NCI-H128 (cell line): ENCODE results near the gene PTPRE.

Experiments used
- DNase-seq: peaks from one replicate; lab custom pipeline; 2025; ENCODE audit not compliant: unreplicated experiment; lab: John Stamatoyannopoulos, UW

PTPRE gene

DNA sequence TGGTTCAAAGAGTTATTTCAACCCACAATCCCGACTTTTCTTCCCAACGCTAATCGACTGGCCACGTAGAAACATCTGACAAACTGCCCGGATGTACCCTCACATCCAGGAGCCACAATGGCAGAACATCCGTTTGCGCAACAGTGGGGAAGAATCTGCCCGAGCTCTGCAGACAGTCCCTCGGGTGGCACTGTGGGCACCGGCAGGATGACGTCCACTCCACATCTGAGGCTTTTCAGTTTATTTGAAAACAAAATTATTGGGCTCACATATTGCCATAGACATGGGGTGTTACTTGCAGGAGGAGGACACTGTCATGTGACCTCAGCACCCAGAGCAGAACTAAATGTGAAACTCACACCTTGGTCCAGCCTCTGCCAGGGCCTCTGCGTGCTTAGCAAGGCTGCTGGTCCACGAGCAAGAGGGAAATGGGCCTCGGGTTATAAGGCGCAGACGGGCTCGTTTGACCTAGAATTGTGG, 135.3 kb downstream of the PTPRE start:
- no peak for DNase-seq

DNA sequence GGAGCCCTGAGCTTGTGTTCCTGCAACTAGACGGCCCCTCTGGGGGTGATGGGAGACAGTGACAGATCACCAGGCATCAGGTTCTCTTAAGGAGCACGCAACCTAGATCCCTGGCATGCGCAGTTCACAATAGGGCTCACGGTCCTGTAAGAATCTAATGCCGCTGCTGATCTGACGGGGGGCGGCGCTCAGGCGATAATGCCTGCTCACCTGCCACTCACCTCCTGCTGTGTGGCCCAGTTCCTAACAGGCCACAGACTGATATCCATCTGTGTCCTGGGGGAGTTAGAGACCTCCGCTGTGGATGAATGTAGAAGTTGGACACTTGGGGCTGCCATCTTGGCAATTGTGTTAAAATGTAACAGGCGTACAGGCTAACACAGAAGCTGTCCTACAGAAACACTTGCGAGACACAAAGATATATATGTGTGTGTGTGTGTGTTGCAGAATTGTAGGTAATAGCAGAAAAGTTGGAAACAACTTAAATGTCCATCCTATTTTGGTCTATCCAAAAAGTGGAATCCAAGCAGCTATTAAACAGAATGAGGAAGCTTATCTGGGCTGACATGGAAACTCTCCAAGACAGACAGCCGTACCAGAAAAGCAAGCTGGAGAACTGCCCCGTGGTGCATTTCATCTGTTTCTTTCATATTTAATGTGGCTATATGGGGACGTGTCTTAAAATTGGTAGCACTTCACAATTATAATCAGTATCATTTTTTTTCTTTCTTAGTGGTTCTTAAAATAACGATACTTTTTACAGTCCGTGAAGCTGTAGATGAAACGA, 136.5 kb downstream of the PTPRE start:
- no peak for DNase-seq

DNA sequence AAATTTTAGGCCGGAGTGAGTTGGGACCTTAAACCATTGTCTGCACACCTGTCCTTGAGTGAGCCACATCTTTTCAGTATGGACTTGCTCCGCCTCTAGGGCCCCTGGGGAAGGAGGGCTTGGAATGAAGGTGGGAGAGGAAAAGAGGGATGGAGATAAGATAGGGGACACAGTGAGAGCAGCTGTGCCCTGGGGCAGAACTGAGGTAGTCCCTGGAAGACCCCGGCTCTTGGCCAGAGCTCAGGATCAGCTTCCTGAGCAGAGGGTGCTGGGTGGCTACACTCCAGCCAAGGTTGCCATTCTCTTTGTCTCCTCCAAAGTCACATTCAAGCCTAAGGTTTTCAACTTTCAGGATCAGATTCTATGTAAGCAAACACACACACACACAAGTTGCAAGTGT, 137.3 kb downstream of the PTPRE start:
- DNase-seq = no peak

DNA sequence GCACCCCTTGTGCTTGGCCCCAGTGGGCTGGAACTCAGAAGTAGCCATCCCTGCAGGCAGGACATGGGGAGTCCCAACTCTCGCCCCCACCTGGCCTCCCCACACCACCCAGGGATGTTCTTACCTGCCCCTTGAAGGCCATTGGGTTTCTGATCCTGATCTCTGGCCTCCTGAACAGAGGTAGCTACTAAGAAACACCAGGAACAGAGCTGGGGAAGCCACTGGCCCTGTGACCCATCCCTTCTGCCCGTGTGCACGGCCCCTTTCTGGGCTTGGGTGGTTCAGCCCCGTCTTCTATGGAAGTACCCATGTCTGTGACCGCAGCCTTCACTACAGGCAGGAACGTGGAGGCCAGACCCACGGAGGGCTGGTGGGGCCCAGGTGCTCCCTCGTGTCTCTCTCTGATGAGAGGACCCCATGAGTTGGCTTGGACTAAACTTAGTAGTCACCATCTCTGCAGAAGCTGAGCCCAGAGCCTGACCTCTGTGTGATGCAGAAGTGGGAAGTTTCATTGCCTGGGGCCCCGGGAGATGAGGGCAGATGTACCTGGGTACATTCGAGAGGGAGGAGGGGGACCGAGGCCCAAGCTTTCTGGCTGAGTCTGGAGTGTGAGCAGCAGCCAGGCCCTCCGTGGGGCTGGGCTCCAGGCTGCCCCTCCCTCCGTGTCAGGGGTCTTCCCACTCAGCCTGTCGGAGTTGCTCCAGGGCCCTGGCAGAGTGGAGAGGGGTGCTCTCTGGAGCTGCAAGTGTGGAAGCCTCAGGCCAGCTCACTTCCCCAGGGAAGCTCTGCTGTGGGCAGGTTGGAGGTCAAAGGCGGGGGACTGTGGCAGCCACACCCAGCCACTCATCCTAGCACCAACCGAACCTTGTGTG, 138.3 kb downstream of the PTPRE start:
- DNase-seq = no peak

DNA sequence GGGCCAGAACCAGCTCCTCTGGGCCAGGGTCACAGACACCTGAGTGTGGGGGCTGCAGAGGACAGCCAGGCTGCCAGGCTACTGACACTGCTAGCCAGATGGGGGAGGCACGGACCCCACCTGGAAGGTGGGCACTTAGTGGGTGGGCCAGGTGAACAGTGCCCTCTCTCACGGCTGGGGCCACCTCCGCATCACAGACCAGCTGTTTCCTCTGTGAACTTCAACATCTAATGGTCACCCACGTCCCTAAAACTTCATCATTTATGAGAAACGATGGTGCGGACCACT, 138.9 kb downstream of the PTPRE start:
- DNase-seq = no peak

- no peak for DNase-seq
These were observed 139.5 kb downstream of the PTPRE start for GRCh38 chr10:128046156-128046952.

- no peak for DNase-seq
These were observed 140.0 kb downstream of the PTPRE start for GRCh38 chr10:128046953-128047290.

DNA sequence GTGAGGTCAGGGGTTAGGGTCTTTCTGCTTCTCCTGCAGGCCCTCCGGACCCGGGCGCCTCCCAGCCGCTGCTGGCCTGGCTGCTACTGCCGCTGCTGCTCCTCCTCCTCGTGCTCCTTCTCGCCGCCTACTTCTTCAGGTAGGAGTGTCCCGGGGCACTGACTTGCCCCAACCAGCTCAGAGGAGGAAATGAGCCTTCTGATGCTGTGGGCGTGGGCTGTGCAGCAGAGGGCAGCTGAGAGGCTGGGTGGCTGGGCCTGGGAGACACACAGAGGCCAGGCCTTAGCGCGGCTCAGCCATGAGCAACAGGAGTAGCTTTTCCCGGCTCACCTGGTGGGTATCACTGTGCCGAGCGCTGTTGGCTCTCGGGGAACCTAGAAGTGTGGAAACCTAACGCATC, 140.4 kb downstream of the PTPRE start:
- no peak for DNase-seq

DNA sequence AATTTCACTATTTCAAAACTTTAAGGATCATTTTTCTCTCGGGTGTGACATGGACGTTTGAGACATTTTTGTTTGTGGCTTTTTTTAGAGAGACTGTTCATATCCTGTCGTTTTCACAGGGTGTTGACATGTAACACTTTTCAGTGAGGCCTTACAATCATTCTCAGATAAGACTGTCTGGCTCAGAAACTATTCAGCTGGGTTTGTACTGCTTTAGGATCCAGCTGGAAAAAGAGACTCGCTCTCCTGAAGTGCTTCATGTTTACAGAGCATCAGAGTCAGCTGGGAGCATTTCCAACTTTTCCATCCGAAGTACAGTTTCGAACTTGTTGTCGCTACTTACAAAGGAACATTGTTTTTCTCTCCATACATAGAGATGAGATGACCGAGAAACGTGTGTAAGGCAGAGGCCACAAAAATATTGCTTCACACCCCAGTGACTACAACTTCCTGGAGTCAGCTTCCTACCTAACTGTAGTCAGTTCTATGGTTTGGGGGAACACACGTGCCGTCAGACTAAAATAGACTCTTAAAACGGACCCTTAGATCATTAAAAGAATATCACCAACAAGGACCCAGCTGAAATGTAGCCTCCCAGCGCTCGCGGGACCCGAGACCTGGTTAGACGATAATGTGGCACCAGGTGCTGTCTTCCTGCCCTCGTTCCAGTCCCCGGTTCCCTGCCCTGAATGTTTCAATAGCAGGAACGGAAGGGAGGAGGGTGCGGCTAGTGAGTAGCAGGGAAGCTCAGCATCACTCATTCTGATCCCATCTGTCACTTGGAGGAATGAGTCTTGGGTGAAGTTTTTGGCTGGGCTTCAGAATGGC, 141.3 kb downstream of the PTPRE start:
- DNase-seq = no peak

GRCh38 chr10:128048819-128049210, 141.9 kb downstream of the PTPRE start:
- no peak for DNase-seq

DNA sequence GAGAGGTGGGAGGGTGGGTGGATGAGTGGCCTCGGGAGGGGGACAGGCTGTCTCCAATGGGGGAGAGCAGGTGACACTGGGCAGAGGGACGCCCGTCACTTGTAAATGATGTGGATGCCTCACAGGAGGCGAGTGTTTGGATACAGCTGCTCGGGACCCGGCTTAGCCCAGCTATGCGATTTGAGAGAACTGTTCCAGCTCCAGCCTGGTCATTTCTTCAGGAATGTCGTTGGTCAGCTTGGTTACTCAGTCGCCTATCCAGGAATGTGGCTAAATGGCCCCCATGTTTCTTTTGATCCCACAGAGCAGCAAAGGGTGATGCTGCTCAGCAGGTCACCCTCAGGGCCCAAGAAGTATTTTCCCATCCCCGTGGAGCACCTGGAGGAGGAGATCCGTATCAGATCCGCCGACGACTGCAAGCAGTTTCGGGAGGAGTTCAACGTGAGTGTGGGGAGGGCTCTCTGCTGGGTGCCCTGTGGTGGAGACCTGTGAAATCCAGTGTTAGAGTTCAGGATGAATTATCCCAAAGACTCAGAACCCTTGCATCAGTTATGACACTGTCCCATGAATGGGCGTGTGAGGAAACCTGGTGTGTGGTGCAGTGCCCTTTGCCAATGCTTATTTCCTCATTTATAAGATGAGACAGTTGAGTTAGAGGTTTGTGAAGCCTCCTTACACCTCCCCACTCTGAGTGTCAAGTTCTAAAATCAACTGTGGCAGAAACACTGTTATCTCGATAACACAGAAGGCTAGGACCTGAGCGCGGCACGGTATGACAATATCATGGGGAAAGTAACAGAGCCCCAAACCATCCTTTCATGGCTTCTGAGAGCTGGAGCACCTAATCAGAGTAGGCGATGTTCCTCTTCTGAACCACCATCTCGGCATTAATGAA, 142.6 kb downstream of the PTPRE start:
- DNase-seq = no peak

DNA sequence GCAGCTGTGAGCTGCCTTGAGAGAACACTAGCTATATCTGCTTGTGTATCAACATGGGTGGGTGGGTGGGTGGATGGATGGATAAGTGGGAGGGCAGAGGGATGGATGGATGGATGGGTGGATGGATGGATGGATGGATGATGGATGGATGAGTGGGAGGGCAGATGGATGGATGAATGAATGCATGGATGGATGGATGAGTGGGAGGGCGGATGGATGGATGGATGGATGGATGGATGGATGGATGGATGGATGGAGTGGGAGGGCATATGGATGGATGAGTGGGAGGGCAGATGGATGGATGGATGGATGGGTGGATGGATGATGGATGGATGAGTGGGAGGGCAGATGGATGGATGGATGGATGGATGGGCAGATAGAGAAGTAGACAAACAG, 143.2 kb downstream of the PTPRE start:
- DNase-seq = no peak

- no peak for DNase-seq
These were observed 144.0 kb downstream of the PTPRE start for GRCh38 chr10:128050936-128051335.

DNA sequence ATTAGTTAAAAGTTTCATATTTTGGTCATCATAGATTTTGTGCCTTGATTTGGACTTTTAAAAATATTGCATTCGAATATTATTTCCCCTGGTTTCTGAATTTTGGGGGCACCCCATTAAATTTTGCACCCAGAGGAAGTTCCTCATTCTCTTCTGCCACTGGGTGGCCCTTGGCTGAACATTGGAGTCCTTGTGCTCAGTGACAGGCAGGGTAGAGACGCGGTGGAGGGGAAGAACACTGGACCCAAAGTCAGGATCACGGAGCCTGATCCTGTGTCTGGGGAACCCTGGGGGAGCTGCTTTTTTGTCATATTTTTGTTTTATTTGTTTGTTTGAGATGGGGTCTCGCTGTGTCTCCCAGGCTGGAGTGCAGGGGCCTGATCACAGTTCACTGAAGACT, 144.6 kb downstream of the PTPRE start:
- DNase-seq = no peak

- DNase-seq = no peak
These were observed 145.8 kb downstream of the PTPRE start for GRCh38 chr10:128052696-128053095.

GRCh38 chr10:128053356-128053755, 146.5 kb downstream of the PTPRE start:
- DNase-seq = no peak

DNA sequence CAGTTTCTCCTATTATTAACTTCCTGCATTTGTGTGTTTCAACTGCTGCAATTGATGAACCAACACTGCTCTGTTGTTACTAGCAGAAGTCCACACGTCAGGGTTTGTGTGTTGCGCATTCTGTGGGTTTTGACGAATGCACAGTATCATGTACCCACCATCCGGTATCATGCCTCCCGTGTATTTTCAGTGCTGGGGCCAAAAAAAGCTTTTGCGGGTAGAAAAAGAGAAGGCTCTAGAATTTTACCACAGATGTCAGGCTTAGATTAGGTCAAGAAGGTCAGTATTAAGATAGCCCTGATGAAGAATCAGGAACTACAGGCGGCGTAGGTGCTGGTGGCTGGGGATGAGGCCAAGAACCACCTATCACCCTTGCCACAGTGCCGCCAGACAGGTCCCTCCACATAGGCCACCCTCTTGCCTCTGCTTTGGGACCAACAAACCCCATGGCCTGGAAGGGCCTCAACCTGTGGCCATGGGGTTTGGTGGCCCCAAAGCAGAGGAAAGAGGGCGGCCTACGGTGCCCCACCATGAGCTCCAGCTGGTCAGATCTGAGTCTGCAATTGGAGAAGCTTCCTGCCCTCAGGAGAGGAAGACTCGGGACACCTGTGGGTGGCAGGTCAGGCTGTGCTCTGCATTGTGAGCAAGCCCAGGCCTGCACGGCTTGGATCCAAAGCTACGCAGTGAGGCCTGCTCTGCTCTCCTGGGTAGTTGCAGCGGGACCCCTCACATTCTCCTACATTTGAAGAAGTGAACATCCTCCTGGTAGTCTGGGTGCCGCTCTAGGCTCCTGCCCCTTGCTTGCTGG, 147.5 kb downstream of the PTPRE start:
- no peak for DNase-seq

DNA sequence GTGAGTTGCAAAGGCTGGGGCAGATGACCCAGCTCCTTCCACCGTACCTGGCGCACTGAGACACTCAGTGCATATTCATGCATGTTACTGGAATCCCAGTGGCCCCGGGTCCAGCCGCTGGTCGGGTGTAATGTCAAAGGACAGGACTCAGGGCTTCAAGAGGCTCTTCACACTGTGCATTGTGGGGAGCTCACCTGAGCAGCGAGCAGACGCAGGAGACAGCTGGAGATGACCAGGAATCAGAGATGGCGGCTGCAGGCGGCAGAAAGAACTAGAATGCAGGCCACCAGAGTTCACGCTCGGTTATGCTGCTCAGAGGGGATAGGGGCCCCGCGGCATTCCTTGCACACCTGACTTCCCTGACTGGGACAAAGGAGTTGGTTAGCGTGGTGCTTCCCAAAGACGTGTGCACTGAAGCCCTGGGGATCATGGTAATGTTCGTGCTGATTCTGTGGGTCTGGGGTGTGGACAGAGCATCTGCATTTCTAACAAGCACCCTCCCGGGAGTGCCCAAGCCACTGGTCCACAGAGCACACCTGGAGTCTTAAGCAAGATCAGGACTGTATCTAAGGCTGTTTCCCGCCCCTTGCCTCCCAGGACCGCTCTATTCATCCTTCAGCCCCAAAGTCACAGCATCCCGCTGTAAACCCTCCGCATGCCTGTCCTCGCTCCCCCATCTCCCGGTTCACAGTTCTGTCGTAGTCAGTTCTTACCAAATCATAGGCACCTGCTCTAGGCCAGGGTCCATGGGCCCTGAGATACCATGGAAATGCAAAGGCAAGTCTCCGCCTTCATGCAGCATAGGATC, 148.4 kb downstream of the PTPRE start:
- no peak for DNase-seq
